Posterior vena cava (tissue), 2 donors: Measurements from ENCODE around the gene TCEAL4. TPM values are rescaled to one million over a fixed set of nuclear protein-coding genes. Genes with fewer than 3 reads are reported as not detected.
"Not testable (repeated sequence)": the region's sequence is repeated elsewhere in the genome, so short reads cannot be mapped to it uniquely, and the experiment has no call there.

Experiments
- DNase-seq: peaks from one replicate; pipeline ENCODE4 v3.0.0-alpha.2; 2020; ENCODE audit warnings: low spot score
- intact Hi-C, 2 donors: fragments of 100-400 bp; cut with DNase I; formaldehyde crosslinking; loops; one replicate each; pipeline versions ENCODE4 v1.14.1 to v1.14.2; 2022 to 2023
- total RNA-seq, 2 donors: library from RNA; stranded (reverse); fragmentation: NEBNext Ultra II Directional; extraction: Animal tissue kit (Norgen Biotek cat#: 25700); gene quantifications; one replicate each; pipeline ENCODE4 v1.2.1, GENCODE V29; 2021
- donor health status: DM: yes; HTN: yes; CAD: no.
- donor health status: DM: yes; HTN: yes; CAD: no.

TCEAL4 gene
- total RNA-seq, 2 donors from 2014 or later, result 197 to 336 TPM

GRCh38 chrX:103571726-103572125 is 13.6 kb upstream of the TCEAL4 start:
- intact Hi-C loops, result no loop called here
- no peak for DNase-seq

- intact Hi-C loops, result no loop called here
- no peak for DNase-seq
These were observed 12.1 kb upstream of the TCEAL4 start for GRCh38 chrX:103573202-103573601.

DNA sequence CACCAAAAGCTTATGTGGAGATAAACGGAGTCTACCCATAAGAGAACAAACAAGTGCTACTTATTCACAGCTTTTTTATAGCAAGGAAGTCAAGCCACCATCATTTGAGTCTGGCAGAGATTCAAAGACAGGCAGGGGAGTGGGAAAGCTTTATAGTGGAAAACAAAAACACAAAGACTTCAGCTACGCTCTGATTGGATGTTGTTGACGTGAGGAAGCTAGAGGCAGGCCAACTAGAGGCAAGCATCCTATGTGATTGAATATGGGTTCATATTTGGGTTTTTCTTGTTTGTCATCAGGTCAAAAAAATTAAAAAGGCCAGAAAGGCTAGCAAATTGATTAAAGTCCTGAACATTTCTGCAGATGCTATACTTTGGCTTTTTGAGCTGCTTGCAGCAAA is 719 bp upstream of the TCEAL4 start:
- intact Hi-C loops, result no loop called here
- DNase-seq, result no peak

GRCh38 chrX:103586314-103586646 is 965 bp downstream of the TCEAL4 start:
- DNase-seq, result no peak
- intact Hi-C loops, result no loop called here

- DNase-seq, result no peak
- intact Hi-C loops, result no loop called here
These were observed 1.3 kb downstream of the TCEAL4 start for GRCh38 chrX:103586659-103587058.

DNA sequence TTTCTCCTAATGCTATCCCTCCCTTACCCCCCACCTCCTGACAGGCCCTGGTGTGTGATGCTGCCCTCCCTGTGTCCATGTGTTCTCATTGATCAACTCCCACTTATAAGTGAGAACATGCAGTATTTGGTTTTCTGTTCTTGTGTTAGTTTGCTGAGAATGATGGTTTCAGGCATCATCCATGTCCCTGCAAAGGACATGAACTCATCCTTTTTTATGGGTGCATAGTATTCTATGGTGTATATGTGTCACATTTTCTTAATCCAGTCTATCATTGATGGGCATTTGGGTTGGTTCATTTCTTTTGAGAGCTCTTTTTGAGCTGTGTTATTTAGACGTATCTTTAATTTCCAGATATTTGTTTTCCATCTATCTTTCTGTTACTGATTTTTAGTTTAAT is 7.0 kb downstream of the TCEAL4 start:
- intact Hi-C loops, DNase-seq: not testable (repeated sequence)

- DNase-seq, intact Hi-C loops: not testable (repeated sequence)
These were observed 9.9 kb downstream of the TCEAL4 start for GRCh38 chrX:103595202-103595601.

- intact Hi-C loops, result loop anchor here in 1 of 2 donors (10.0 kb wide), 1 partner anchor 73 kb away; no protein-coding TSS in a partner anchor
- peak; percentile 87 for DNase-seq
These were observed 22.3 kb downstream of the TCEAL4 start, which contains the start of gene TCEAL3 for GRCh38 chrX:103607364-103608305. TSS of gene TCEAL3 (plus strand) at chrX:103607963. CDS start at chrX:103609065, 1,102 bp downstream.

DNA sequence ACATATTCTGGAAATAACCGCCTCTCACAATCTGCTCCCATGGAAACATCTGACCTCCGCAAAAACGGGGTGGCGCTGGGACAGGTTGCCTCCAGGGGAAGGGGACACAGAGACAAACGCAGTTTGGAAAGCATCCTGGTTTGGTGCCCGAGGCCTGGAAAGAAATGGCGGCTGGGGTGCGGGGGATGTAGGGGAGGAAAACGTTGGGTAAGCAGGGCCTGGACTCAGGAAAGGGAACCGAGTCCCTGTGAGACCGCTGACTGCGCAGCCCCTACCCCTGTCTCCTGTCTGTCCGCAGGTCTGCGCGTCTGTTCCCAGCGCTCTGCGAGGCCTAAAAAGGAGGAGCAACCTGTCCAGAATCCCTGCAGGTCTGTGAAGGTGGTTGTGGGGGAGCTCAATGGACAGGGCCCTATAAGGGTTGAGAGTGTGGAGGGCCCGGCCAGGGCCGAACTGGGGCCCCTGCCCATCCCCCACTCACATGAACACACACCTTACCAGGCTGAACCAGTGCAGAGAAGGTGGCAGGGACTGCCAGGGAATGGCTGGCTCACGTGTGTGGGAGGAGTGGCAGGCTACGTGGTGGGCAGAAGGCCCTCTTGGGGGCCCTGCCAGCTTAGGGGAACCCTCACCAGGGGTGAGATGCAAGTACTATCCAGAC is 23.1 kb downstream of the TCEAL4 start:
- no peak for DNase-seq
- intact Hi-C loops, result loop anchor here in 1 of 2 donors (10.0 kb wide), 1 partner anchor 74 kb away; no protein-coding TSS in a partner anchor

DNA sequence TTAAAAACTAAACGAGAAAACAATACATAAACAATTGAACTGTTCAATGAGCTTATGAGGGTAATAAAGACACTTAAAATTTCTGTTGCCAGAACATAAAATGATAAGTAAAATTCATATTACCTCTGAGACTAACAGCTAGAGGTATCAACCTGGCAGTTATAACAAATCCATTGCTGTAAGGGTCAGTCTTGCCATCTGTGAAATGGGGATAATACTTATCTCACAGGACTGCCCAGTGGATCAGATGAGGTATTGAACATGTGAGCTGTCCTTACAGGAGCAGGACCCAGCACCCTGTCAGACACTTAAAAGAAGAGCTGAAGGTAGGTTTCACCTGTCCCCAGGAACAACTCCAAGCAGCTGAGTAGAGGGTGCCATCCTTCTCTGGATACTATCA is 25.0 kb downstream of the TCEAL4 start:
- DNase-seq, result no peak
- intact Hi-C loops, result no loop called here

GRCh38 chrX:103613362-103613890 is 28.1 kb downstream of the TCEAL4 start:
- DNase-seq, result no peak
- intact Hi-C loops, result no loop called here

GRCh38 chrX:103614999-103615398 is 29.7 kb downstream of the TCEAL4 start:
- intact Hi-C loops, result no loop called here

DNA sequence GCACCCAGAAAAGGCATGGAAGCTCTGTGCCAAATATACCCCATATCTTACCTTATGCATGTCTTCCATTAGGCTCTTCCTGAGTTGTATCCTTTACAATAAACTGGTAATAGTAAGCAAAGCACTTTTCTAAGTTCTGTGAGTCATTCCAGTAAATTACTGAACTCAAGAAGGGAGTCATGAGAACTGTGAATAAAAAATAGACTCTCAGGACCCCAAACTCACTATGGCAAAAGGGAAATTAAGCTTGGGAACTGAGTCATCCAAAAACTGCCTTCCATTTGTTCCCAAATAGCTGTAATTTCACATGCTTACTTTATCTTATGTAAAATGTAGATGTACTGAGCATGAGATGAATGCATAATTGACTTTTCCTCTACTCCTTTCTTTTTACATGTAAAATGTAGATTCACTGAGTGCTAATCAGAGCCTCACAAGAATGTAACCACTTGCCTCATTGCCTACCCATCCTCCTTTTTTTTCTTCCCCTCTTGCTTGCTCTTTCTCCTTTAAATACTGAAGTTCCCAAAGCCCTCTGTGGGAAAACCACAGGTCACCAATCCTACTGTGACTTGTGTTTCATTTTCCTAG is 30.6 kb downstream of the TCEAL4 start:
- intact Hi-C loops, result no loop called here
- DNase-seq, result no peak

More at GRCh38 chrX:103614999-103615398, 29.7 kb downstream of the TCEAL4 start:
- DNase-seq, result no peak

GRCh38 chrX:103616676-103617186 is 31.4 kb downstream of the TCEAL4 start:
- no peak for DNase-seq
- intact Hi-C loops, result no loop called here

- intact Hi-C loops, result no loop called here
- DNase-seq, result no peak
These were observed 38.8 kb downstream of the TCEAL4 start for GRCh38 chrX:103624111-103624510.

GRCh38 chrX:103626855-103627254 is 41.5 kb downstream of the TCEAL4 start:
- DNase-seq, result no peak
- intact Hi-C loops, result no loop called here

- intact Hi-C loops, result no loop called here
- DNase-seq, result peak; percentile 86
These were observed 43.3 kb downstream of the TCEAL4 start, which contains the start of gene TCEAL1 for GRCh38 chrX:103628386-103629317. TSS of gene TCEAL1 (plus strand) at chrX:103628975. CDS start at chrX:103629917, 942 bp downstream.
